Activated T-cell treated with anti-CD3 and anti-CD28 coated beads, Interleukin-2, amount 50 U/mL, for 72 hours (primary cell): ENCODE measurements around the gene FAM120A. TPM values are rescaled to one million over a fixed set of nuclear protein-coding genes. Genes with fewer than 3 reads are reported as not detected.

Source experiments
- ATAC-seq, 2 donors: fragments of 150-1000 bp; cut with Tn5 transposase; replicated peaks in 1 of 2; 2 replicates each; pipeline ENCODE4 v1.10.0; 2021; ENCODE audit warnings: moderate library complexity in 2 of 2, mild to moderate bottlenecking in 1 of 2
- DNase-seq, 2 donors: peaks; one replicate each; pipeline ENCODE4 v3.0.0; 2021 to 2022; ENCODE audit warnings: mixed read lengths in 1 of 2
- H3K27ac Mint-ChIP-seq: one replicate; pipeline ENCODE4 v1.8.0; 2022; ENCODE audit warnings: mild to moderate bottlenecking, moderate library complexity, mixed read lengths
- H3K27me3 Mint-ChIP-seq: one replicate; pipeline ENCODE4 v1.8.0; 2022; ENCODE audit warnings: low read depth, mixed read lengths
- H3K36me3 Mint-ChIP-seq, 2 donors: one replicate each; pipeline ENCODE4 v1.8.0; 2022; ENCODE audit warnings: mixed read lengths in 2 of 2, mild to moderate bottlenecking in 1 of 2; ENCODE audit not compliant: insufficient read depth in 2 of 2
- H3K4me1 Mint-ChIP-seq: one replicate; pipeline ENCODE4 v1.8.0; 2022; ENCODE audit warnings: low read depth, mixed read lengths
- H3K4me3 Mint-ChIP-seq, 2 donors: one replicate each; pipeline ENCODE4 v1.8.0; 2022; ENCODE audit warnings: mild to moderate bottlenecking in 2 of 2, mixed read lengths in 2 of 2, moderate library complexity in 2 of 2
- H3K9me3 Mint-ChIP-seq, 2 donors: one replicate each; pipeline ENCODE4 v1.8.0; 2022; ENCODE audit warnings: mixed read lengths in 2 of 2
- total RNA-seq, 2 donors: library from RNA; stranded (reverse); gene quantifications; one replicate each; pipeline ENCODE4 v1.2.3, GENCODE V29; 2022

Gene FAM120A
- total RNA-seq, 2 donors from 2014 or later, result 127 to 135 TPM

DNA sequence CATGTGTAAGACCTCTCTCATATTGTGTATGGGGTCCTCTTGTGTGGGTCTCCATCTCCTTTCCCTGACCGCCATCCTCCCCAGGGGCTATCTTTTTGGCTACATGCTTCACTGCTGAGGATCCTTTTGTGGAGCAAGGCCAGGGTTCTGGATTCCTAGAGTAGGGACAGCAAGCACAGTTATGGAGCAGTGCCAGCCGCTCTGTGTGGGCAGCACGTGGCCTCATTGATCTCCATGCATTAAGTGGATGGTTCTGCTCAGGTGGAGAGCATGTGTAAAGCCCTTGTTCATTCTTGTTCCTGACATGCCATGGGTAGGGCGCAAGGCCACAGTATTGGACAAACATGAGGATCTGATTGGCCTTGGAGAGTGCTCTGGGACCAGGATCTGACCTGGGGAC is 133.8 kb downstream of the FAM120A start:
- Mint-ChIP-seq H3K36me3 (peaks cover 4 to 14% of the 10 kb centered on the region in 2 donors), H3K27ac (no peak overlapping the region), H3K9me3 (peaks cover 2 to 3% of the 10 kb centered on the region in 2 donors), H3K4me3 (no peak overlapping the region), H3K27me3 (no peaks in the 10 kb centered on the region), H3K4me1 (peaks cover 43% of the 10 kb centered on the region)
- DNase-seq (no peak), ATAC-seq (no peak)

DNA sequence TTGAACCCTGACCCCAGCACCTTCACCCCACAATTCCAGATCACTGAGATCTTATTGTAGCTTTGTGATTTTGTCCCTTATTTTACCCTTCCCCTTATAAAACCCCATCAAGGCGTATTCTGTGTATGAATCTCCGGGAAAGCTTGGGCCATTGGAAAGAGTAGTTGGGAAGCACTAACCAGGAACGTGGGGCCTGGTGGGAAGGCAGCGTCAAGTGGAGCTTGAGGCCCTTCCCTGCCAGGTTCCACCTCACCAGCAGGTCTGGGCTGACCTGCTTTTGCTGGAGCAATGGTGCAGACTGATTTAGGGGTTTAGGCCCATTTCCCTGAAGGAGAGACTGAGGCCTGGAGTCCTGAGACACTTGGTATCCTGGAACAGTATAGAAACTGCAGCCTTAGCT is 134.2 kb downstream of the FAM120A start:
- Mint-ChIP-seq H3K27ac (no peak overlapping the region), H3K4me3 (no peak overlapping the region)
- DNase-seq, result no peak

DNA sequence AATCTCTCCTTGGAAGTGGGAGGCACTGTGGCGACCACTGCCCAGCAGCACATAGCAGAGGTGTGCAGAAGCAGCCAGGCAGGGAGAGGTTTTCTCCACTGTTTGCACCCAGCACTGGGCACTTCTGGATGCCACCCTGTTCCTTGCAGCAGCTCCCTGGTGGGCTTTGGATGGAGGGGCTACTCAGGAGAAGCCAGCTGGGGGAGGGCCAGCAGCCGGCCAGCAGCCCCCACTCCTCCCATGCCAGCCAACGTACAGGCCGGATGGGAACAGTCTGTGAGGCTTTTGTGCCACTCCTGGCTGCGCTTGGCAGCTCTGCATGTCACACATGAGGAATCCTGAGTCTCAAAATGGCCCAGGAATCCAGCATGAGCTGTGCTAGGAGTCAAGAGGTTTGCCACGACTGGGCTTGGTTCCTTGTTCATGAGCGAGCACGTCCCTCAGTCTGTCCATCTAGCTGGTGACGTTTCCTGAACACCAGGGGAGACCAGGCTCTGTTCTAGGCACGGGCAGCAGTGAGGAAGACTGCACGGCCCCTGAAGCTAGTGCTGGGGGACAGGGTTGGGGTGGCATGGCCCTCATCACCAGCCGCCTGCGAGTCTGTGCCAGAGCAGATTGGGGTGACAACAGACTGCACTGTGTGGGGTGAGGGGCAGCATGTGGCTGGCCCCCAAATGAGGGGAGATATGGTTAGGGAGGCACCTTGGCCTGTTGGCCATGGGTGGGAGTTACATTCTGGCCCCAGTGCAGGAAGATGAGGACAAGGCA is 135.0 kb downstream of the FAM120A start:
- H3K4me3 Mint-ChIP-seq, result no peak overlapping the region
- ATAC-seq (no peak), DNase-seq (no peak)
- H3K4me1 Mint-ChIP-seq, result peaks cover 53% of the 10 kb centered on the region
- H3K36me3 Mint-ChIP-seq, result peaks cover 4 to 14% of the 10 kb centered on the region in 2 donors
- H3K27me3 Mint-ChIP-seq, result no peaks in the 10 kb centered on the region
- H3K9me3 Mint-ChIP-seq, result peaks cover 2 to 3% of the 10 kb centered on the region in 2 donors
- H3K27ac Mint-ChIP-seq, result no peak overlapping the region

More for the DNA sequence above, 134.2 kb downstream of the FAM120A start:
- H3K27me3 Mint-ChIP-seq, result no peaks in the 10 kb centered on the region
- H3K36me3 Mint-ChIP-seq, result peaks cover 4 to 14% of the 10 kb centered on the region in 2 donors
- peaks cover 47% of the 10 kb centered on the region for H3K4me1 Mint-ChIP-seq
- H3K9me3 Mint-ChIP-seq, result peaks cover 2 to 3% of the 10 kb centered on the region in 2 donors
- no peak for ATAC-seq

DNA sequence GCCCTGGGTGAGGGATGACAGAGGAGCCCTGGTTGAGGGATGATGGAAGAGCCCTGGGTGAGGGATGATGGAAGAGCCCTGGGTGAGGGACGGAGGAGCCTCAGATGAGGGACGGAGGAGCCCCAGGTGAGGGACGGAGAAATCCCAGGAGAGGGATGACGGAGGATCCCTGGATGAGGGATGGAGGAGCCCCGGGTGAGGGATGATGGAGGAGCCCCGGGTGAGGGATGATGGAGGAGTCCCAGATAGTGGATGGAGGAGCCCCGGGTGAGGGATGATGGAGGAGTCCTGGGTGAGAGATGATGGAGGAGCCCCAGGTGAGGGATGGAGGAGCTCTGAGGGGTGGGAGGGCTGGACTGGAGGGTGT is 135.8 kb downstream of the FAM120A start:
- peaks cover 53% of the 10 kb centered on the region for H3K4me1 Mint-ChIP-seq
- no peak for DNase-seq
- H3K9me3 Mint-ChIP-seq, result peaks cover 2 to 3% of the 10 kb centered on the region in 2 donors
- no peak overlapping the region for H3K27ac Mint-ChIP-seq
- ATAC-seq, result no peak
- peaks cover 4 to 14% of the 10 kb centered on the region in 2 donors for H3K36me3 Mint-ChIP-seq
- H3K27me3 Mint-ChIP-seq, result no peaks in the 10 kb centered on the region
- H3K4me3 Mint-ChIP-seq, result no peak overlapping the region

DNA sequence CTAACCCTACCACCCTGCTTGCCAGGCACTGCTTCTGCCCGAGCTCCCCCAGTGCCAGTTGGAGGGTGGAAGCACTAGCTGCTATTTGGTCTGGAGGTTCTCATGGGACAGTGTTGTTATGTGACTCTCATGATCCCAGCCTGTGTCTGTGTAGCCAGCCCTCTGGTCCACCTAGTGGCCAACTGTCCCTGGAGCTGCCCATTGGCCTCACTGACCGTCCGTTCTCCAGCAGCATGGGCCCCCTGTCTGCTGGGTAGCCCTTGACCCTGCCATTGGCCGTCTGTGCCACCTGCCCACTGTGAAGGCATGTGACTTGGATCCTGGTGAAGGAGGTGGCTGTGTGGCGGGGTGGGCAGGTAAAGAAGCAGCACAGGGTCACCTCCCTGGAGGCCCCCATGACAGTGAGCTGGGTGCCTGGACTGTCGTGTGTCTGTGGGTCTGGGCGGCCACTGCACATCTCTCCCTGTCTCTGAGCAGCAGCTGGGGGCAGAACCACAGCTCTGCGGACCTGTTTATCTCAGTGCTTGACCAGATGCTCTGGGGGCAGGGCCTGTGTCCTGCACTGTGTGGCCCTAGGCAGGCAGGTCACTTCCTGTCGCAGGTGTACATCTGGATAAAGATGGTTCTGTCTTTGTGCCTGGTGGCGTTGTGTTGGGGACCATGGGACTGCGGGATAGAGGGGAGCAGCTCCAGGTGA is 136.3 kb downstream of the FAM120A start:
- no peak for ATAC-seq
- Mint-ChIP-seq H3K4me3 (no peak overlapping the region), H3K27me3 (no peaks in the 10 kb centered on the region), H3K36me3 (peaks cover 4 to 14% of the 10 kb centered on the region in 2 donors), H3K4me1 (peaks cover 53% of the 10 kb centered on the region), H3K9me3 (peaks cover 2 to 3% of the 10 kb centered on the region in 2 donors), H3K27ac (no peak overlapping the region)
- no peak for DNase-seq

DNA sequence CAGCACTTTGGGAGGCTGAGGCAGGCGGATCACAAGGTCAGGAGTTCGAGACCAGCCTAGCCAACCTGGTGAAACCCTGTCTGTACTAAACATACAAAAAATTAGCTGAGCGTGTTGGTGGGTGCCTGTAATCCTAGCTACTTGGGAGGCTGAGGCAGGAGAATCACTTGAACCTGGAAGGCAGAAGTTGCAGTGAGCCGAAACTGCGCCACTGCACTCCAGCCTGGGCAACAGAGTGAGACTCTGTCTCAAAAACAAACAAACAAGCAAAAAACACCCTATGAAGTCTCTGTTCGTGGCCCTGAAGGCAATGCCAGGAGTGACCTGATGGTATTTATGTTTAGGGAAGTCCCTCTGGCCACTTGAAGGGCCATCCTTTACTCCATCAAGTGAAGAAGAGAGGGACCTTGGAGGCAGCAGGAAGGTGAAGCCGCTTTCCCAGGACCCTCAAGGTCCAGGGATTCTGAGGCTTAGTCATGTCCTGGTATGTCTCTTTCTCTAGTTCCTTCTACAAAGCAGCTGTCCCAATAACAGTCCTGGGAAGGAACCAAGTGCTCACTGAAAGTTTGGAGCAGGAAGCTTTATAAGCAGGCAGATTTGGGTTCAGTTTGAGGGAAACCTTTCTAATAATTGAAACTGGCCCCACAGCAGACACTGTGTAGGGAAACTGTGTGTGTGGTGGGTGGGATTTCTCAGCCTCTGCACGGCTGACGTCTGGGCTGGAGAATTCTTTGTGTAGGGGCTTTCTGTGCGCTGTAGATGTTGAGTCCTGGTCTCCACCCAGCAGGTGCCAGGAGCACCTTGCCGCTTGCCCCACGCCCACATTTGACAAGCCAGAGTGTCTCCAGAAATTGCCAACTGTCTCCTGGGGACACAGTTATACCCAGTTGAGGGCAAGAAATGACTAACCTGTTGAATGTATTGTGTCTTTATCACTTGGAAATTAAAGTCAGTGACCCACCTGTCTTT is 137.4 kb downstream of the FAM120A start:
- peaks cover 2 to 3% of the 10 kb centered on the region in 2 donors for H3K9me3 Mint-ChIP-seq
- no peak overlapping the region for H3K27ac Mint-ChIP-seq
- DNase-seq (no peak), ATAC-seq (no peak)
- no peaks in the 10 kb centered on the region for H3K27me3 Mint-ChIP-seq
- peaks cover 4 to 11% of the 10 kb centered on the region in 2 donors for H3K36me3 Mint-ChIP-seq
- no peak overlapping the region for H3K4me3 Mint-ChIP-seq
- peaks cover 53% of the 10 kb centered on the region for H3K4me1 Mint-ChIP-seq

DNA sequence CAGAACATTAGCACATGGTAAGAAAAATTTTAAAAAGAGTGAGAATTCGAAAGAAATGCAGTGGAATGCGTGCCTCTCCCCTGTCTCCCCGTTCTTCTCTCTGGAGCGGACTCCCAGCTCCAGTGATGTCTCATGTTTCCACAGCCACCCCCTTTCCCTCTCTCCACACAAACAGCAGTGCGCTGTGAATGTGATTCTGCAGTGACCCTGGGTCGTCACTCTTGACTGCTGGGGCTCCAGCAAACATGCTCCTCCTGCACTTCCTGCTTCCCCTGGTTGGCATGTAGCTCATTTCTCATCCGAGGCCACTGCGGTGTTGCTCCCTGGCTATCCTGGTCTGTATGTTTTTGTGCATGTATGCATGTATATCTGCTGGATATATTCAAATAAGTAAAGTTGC is 138.2 kb downstream of the FAM120A start:
- Mint-ChIP-seq H3K27me3 (no peaks in the 10 kb centered on the region), H3K4me3 (peak overlapping the region in 1 of 2 donors; percentile 6), H3K9me3 (no peaks in the 10 kb centered on the region), H3K27ac (no peak overlapping the region), H3K4me1 (peaks cover 47% of the 10 kb centered on the region), H3K36me3 (peaks cover 0 to 3% of the 10 kb centered on the region in 2 donors)
- ATAC-seq, result no peak
- no peak for DNase-seq

DNA sequence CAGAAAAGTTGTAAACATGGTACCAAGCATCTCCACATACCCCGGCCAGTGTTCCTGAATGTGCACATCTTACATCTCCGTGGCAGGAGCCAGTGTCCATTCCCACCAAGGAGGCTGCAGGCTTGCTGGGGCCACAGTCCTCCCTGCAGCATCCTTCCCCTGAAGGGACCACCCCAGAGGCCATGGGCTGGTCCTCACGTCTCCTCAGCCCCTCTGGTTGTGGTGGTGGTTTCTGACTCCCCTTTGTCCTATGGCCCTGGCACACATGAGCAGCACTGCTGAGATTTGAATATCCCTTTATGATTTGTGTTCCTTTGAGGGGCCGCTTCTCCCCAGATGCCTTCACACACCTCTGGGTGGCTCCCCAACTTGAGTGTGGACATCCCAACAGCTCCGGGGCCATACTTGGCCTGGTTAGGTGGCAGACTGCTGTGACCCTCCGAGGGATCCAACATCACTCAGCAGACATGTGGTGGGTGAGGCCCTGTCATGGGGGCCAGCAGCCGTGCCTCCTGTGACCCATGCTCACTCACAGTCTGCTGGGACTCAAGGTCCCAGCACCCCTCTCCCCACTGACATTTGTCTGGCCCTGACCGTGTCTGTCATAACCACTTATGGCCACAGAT is 139.2 kb downstream of the FAM120A start:
- ATAC-seq, result no peak

DNA sequence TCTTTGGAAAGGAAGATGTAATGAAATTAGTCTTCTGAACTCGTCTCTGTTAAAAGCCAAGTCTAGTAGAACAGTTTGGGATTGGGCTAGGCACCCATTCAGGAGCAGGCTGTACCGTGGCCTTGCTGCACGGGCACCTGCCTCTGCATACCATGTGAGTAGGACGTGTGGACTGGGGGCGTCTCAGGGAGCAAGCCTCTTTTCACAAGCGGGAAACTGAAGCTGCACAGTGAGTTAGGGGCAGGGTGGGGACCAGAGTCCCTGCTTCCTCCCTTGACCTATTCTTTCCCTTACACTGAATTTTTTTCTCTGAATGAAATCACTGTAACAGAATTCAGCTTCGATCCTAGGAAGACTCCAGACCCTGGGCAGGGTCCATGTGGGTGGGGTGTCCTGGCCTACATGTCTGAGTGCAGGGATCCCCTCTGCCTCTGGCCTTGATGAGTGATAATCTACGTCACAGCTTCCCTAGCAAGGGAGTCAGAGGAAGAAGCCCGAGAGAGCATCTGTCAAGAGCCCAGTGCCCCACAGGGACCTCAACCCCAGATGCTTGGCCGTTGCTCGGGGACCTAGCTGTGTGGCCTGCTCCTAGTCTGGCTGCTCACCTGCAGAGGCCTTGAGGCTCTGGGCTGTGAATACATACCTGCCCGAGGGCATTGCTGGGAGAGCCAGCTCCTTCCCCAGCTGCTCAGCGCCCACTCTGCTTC is 140.0 kb downstream of the FAM120A start:
- Mint-ChIP-seq H3K4me3 (no peak overlapping the region), H3K36me3 (no peaks in the 10 kb centered on the region), H3K27ac (no peak overlapping the region), H3K9me3 (no peaks in the 10 kb centered on the region), H3K4me1 (peaks cover 53% of the 10 kb centered on the region), H3K27me3 (no peaks in the 10 kb centered on the region)
- no peak for ATAC-seq
- DNase-seq, result no peak

More for the DNA sequence above, 139.2 kb downstream of the FAM120A start:
- H3K4me3 Mint-ChIP-seq, result no peak overlapping the region
- peaks cover 47% of the 10 kb centered on the region for H3K4me1 Mint-ChIP-seq
- H3K36me3 Mint-ChIP-seq, result no peaks in the 10 kb centered on the region
- no peak for DNase-seq
- no peak overlapping the region for H3K27ac Mint-ChIP-seq
- no peaks in the 10 kb centered on the region for H3K27me3 Mint-ChIP-seq
- no peaks in the 10 kb centered on the region for H3K9me3 Mint-ChIP-seq

DNA sequence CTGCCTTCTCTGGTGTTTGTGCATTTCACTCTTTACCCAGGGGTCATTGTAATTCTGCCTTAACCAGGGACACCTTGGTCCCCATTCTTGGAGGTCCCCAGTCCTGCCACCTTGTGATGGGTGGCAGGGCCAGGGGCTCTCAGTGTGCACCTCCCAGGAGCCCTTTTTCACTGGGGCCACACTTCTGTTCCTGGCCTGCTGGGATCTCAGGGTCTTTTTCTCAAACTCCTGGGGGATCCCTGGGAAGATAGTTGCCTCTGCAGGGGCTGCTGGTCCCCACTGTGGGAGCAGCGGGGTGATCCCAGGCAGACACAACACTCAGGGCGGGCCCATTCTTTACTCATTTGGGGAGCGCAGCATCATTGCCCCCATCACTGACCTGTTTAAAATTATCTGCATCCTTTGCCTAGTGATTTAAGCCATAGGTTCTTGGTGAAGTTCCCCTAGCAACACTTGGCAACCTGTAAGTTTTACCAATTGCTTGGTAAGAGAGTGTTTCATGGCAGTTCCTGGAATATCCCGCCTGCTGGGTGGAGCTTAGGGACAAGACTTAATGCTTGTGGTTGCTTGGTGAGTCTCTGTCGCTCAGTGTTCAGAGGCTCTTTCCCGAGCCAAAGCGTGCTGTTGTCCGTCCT is 140.6 kb downstream of the FAM120A start:
- H3K4me1 Mint-ChIP-seq, result peaks cover 48% of the 10 kb centered on the region
- no peaks in the 10 kb centered on the region for H3K36me3 Mint-ChIP-seq
- DNase-seq, result no peak
- H3K9me3 Mint-ChIP-seq, result no peaks in the 10 kb centered on the region
- no peak for ATAC-seq
- H3K27ac Mint-ChIP-seq, result no peak overlapping the region
- no peaks in the 10 kb centered on the region for H3K27me3 Mint-ChIP-seq
- no peak overlapping the region for H3K4me3 Mint-ChIP-seq

DNA sequence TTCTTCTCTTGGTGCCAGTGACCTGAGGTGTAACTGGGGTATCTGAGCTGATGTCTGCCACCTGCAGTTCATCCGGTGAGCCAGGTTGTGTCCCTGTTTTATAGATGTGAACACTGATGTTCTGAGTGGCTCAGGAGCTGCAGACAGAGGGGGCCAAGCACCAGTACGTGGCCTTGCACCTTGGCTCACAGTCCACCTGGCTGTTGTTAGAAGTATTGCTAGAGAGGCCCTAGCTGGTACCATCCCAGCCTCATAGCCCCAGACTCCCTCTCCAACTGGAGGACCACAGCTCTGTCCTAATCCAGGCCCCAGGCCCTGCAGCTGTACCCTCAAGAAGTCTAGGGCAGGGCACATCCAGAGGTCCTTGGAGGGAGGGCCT is 141.1 kb downstream of the FAM120A start:
- Mint-ChIP-seq H3K27ac (no peak overlapping the region), H3K4me3 (no peak overlapping the region), H3K36me3 (no peaks in the 10 kb centered on the region), H3K4me1 (peaks cover 50% of the 10 kb centered on the region), H3K9me3 (no peaks in the 10 kb centered on the region), H3K27me3 (no peaks in the 10 kb centered on the region)
- ATAC-seq (no peak), DNase-seq (no peak)
